Inferior parietal cortex (tissue), 1 donor: ENCODE data around the gene SELENOW.
"Not testable (repeated sequence)": the region's sequence is repeated elsewhere in the genome, so short reads cannot be mapped to it uniquely, and the experiment has no call there.

Experiments used
- DNase-seq: peaks from one replicate; pipeline ENCODE4 v3.0.0-alpha.2; 2016; ENCODE audit errors: extremely low spot score

SELENOW gene

DNA sequence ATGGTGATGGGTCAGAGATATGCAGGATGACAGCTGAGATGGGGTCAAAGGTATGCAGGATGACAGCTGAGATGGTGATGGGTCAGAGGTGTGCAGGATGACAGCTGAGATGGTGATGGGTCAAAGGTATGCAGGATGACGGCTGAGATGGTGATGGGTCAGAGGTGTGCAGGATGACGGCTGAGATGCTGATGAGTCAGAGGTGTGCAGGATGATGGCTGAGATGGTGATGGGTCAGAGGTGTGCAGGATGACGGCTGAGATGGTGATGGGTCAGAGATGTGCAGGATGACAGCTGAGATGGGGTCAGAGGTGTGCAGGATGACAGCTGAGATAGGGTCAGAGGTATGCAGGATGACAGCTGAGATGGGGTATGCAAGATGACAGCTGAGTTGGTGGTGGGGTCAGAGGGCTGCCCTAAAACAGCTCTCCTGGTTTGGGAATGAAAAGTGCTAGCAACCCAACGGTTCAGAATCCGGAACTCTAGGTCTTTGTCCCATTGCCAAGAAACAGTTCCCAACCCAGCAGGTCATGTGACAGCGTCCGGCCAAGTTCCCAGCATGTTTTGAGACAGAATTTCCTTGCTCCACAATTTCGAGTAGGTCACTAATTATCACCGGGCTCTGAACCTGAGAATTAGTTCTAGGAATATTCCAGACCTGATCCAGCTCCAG is 3.2 kb downstream of the SELENOW start:
- DNase-seq, result peak; percentile 77

GRCh38 chr19:47786566-47786965 is 8.1 kb downstream of the SELENOW start:
- DNase-seq, result no peak

- not testable (repeated sequence) for DNase-seq
Observed at GRCh38 chr19:47787307-47787706, 8.8 kb downstream of the SELENOW start.

DNA sequence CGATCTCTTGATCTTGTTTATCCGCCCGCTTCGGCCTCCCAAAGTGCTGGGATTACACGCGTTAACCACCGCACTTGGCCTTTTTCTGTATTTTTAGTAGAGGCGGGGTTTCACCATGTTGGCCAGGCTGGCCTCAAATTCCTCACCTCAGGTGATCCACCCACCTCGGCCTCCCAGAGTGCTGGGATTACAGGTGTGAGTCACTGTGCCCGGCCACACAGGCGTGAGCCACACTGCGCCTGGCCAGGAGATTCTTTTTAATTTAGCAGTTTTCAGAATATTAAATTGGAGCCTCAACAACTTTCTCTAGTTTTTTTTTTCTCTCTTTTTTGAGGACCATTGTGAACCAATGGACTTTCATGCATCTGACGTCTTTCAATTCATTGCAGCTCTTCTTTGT is 11.3 kb downstream of the SELENOW start:
- not testable (repeated sequence) for DNase-seq

DNA sequence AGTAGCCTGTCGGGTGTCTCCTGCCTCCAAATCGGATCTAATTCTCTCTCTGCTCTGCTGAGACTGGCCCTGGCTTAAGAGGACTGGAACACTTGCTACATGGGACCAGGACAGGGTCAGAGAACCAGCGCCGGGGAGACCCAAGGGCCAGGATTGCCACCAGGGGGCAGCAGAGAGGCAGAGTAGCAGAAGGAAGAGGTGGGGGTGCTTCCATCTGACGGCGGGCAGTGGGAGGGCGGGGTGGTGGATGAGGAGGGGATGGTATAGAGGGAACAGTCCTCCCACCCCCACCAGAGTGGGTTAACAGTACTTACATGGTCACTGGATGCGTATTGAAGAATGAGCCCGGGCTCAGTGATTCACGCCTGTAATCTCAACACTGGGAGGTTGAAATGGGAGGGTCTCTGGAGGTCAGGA is 11.9 kb downstream of the SELENOW start:
- peak; percentile 61 for DNase-seq

DNA sequence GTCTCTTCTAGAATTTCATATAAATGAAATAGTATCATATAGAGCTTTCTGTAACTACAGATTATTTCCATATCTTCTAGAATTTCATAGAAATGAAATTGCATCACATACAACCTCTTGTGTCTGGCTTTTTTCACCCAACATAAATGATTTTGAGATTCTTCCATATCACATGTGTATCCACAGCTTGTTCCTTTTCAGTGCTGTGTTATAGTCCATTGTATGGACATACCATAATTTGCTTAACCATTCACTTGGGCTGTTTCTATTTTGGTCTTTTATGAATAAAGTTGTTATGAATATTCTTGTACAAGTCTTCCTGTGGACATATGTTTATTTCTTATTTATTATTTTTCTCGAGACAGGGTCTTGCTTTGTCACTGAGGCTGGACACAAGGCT is 14.1 kb downstream of the SELENOW start:
- no peak for DNase-seq

DNA sequence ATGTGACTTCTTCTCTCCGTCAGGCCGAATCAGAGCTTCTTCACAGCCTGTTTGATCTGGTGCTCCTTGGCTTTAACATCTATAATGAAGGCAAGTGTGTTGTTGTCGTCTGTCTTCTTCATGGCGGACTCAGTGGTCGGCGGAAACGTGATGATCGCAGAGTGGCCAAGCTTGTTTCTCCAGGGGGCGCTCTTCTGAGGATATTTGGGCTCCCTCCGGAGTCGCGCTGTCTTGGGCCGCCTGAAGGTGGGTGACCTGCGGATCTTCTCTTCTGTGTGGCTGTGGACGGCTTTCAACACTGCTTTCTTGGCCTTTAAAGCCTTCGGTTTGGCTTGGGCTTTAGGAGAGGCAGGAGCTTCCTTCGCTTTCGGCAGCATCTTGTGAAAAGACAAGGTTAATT is 16.0 kb downstream of the SELENOW start:
- no peak for DNase-seq

GRCh38 chr19:47796785-47797184 is 18.3 kb downstream of the SELENOW start:
- DNase-seq, result no peak

- no peak for DNase-seq
Observed at GRCh38 chr19:47797996-47798903, 19.7 kb downstream of the SELENOW start.

DNA sequence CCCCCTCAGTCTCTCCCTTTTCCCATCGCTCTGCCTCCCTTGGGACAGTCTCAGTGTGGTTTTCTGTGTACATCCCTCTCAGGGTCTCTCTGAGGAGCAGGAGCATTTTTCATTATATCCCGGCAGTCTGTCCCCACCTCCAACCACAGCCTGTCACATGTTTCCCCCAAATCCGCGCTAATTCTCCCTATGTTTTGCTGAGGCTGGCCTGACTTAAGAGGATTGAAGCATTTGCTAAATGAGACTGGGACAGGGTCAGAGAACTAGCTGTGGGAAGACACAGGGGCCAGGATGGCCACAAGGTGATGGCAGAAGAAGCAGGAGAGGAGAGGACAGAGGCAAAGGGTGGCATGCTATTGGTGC is 20.4 kb downstream of the SELENOW start:
- no peak for DNase-seq

DNA sequence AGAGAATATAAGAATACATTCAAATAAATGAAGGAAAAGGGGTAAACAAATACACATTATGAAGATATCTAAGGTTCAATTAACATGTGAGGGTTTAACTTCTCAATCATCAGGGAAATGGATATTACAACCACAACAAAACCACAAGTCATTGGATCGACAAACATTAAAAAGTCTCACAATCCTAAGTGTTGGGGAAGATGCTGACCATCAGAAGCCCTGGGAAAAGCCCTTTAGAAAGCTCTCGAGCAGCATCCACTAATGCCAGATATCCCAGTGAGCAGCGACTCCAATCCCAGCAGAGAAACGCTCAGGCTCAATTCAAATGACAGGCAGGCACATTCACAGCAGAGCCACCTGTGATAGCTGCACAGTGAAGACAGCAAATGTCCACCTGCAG is 22.8 kb downstream of the SELENOW start:
- no peak for DNase-seq

GRCh38 chr19:47802521-47803043 is 24.1 kb downstream of the SELENOW start:
- DNase-seq, result no peak

DNA sequence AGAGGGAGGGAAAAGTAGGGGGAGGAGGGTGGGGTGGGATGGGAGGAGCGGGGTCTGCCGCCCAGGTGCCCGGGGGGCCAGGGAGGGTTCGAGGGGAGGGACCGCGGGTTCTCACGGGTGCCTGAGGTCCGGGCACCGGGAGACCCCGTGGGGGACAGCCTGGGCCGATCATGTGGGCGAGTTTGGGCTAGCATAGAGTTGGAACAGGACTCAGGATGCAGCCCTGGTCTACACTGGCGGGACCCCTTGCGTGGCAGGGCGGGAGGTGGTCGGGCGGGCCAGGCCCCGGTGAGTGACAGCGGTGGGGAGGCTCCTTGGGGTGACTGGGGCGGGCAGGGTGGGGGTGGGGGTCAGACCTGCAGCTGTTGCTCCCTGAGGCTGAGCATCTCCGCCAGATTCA is 24.6 kb downstream of the SELENOW start:
- not testable (repeated sequence) for DNase-seq

DNA sequence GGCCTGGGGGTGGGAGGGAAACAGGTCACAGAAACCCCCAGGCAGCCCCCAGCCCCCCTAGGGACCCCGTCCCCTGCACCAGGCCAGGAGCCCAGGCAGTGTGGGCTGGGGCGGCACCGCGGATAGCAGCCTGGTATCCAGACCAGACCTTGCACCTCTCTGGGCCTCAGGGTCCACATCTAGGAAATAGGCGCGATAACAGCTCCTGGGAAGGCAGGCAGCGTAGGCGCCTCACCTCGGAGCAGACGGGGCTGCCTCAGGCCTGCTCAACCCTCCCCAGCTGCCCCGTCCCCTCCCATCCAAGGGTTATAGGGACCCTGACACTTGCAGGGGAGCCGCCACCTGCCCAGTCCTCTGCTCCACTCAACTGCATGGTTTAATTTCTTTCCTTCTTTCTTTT is 25.2 kb downstream of the SELENOW start:
- DNase-seq, result not testable (repeated sequence)

DNA sequence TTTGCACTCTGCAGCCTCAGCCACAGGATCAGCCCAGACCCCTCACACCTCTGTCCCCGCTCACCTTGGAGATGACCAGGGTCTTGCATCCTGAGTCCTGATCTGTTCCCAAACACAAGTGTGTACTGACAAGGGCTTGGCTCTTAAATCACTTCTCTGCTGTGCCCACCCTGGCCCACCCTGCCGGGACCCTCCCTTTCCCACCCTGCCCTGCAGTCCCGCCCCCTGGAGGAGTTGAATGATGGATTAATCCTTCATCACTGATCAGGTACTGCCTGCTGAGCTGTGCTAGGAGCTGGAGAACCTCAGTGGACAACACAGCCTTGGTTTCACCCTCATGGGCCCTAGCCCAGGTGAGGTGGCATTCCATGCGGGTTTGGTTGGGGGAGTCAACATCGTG is 25.9 kb downstream of the SELENOW start, which contains the start of gene TPRX1:
TSS of gene TPRX1 (minus strand) at position 101 of the 400 bp plus-strand sequence. CDS start at position 89, 12 bp downstream.
- not testable (repeated sequence) for DNase-seq

- DNase-seq, result no peak
Observed at GRCh38 chr19:47805313-47805712, 26.8 kb downstream of the SELENOW start.

DNA sequence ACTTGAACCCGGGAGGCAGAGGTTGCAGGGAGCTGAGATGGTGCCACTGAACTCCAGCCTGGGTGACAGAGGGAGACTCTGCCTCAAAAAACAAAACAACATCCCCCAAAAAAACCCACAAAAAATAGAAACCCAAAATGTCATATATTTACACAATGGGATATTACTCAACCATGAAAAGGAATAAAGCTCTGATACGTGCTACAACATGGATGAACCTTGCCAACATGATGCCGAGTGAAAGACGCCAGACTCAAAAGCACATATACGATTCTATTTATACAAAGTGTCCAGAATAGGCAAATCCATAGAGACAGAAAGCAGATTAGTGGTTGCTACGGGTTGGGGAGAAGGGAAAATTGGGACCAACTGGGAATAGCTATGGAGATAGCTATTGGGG is 27.9 kb downstream of the SELENOW start:
- DNase-seq, result no peak

GRCh38 chr19:47813304-47813994 is 34.9 kb downstream of the SELENOW start:
- peak; percentile 50 for DNase-seq

- DNase-seq, result no peak
Observed at GRCh38 chr19:47813995-47814328, 35.5 kb downstream of the SELENOW start.

DNA sequence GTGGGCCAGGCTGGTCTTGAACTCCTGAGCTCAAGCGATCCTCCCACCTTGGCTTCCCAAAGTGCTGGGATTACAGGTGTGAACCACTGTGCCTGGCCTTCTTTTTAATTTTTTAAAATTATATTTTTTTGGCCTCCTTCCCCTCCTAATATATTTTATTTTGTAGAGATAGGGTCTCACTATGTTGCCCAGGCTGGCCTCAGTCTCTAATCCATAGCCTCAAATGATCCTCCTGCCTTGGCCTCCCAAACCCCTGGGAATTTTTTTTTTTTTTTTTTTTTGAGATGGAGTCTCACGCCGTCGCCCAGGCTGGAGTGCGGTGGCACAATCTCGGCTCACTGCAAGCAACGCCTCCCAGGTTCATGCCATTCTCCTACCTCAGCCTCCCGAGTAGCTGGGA is 37.8 kb downstream of the SELENOW start:
- not testable (repeated sequence) for DNase-seq

DNA sequence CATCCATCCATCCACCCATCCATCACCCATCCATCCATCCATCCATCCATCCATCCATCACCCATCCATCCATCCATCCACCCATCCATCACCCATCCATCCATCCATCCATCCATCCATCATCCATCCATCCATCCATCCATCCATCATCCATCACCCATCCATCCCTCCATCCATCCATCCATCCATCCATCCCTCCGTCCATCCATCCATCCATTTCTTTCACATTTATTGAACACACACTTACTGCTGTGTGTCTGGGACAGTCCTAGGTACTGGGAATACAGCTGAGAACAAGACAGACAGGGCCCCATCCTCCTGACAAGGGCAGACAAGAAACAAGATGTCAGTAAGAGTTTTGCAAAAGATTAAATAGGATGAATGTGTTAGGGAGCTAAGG is 39.7 kb downstream of the SELENOW start:
- not testable (repeated sequence) for DNase-seq

GRCh38 chr19:47819858-47820257 is 41.4 kb downstream of the SELENOW start:
- DNase-seq, result no peak
